Measurements from ENCODE around the gene KRTAP16-1. TPM values are rescaled to one million over a fixed set of nuclear protein-coding genes. Genes with fewer than 3 reads are reported as not detected.
A peak's percentile ranks its signal among the peaks of the same experiment; 100 is the strongest.

KRTAP16-1 gene
- total RNA-seq, 2 experiments from 2014 or later: 0.13 TPM; not detected in 1

DNA sequence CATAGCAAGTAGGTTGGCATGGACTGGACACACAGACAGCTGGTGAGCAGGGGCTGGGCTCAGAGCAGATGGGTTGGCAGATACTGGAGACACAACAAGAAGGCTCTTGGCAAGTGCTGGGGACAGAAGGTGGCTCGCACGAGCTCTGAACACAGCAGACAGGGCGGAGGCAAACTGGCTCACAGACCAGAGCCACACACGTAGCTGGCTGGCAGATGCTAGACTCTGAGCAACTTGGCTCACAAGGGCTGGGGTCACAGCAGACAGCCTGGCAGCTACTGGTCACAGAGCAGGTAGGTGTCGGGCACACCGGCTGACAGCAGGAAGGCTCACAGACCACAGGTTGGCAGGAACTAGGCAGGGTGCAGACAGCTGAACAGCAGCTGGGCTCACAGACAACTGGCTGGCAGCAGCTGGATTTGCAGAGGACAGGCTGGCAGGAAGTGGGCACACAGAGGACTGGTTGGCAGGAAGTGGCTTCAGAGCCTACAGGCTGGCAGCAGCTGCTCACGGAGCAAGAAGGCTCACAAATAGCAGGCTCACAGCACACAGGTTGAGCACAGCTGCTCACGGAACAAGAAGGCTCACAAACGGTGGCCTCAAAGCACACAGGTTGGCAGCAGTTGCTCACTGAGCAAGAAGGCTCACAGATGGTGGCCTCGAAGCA, 725 bp downstream of the KRTAP16-1 start:
- H3K4me1 Mint-ChIP-seq: peaks cover 44% of the 10 kb centered on the region
- H3K36me3 Mint-ChIP-seq (ENCODE audit: low read depth): no peaks in the 10 kb centered on the region
- ChIA-PET POLR2A (interaction anchor here (0.9 to 1.9 kb wide), 8 partner anchors 20 to 661 kb away, joined by 3 to 13 read pairs (median 5); partner anchors contain the start of gene SMARCE1), CTCF (interaction anchor here (1.0 to 2.5 kb wide), 6 partner anchors 14 to 505 kb away, joined by 3 to 21 read pairs (median 3); no protein-coding TSS in a partner anchor)
- peak overlapping the region; percentile 58 for H3K4me3 Mint-ChIP-seq
- peak overlapping the region; percentile 92 for H3K27ac Mint-ChIP-seq
- peaks cover 4% of the 10 kb centered on the region for H3K27me3 Mint-ChIP-seq
- peak; percentile 84 for DNase-seq
- no peaks in the 10 kb centered on the region for H3K9me3 Mint-ChIP-seq

- ChIA-PET CTCF (interaction anchor here (0.7 to 2.5 kb wide), 2 partner anchors 15 to 355 kb away, joined by 3 to 21 read pairs; no protein-coding TSS in a partner anchor), POLR2A (interaction anchor here (1.6 to 1.9 kb wide), 3 partner anchors 33 to 660 kb away, joined by 5 to 13 read pairs (median 5); partner anchors contain the start of gene SMARCE1)
- Mint-ChIP-seq H3K4me1 (peaks cover 44% of the 10 kb centered on the region), H3K9me3 (no peaks in the 10 kb centered on the region), H3K27me3 (peaks cover 4% of the 10 kb centered on the region), H3K4me3 (no peak overlapping the region), H3K27ac (peak overlapping the region; percentile 92), H3K36me3 (ENCODE audit: low read depth) (no peaks in the 10 kb centered on the region)
- DNase-seq: no peak
These were observed 1.5 kb downstream of the KRTAP16-1 start for GRCh38 chr17:41307647-41308046.

GRCh38 chr17:41304091-41304490, 5.0 kb downstream of the KRTAP16-1 start:
- Mint-ChIP-seq H3K4me1 (peaks cover 23% of the 10 kb centered on the region), H3K27ac (no peak overlapping the region), H3K9me3 (peaks cover 2% of the 10 kb centered on the region), H3K4me3 (no peak overlapping the region), H3K36me3 (ENCODE audit: low read depth) (no peaks in the 10 kb centered on the region), H3K27me3 (no peaks in the 10 kb centered on the region)
- POLR2A ChIA-PET: no interaction called here
- no peak for DNase-seq
- CTCF ChIA-PET: no interaction called here

DNA sequence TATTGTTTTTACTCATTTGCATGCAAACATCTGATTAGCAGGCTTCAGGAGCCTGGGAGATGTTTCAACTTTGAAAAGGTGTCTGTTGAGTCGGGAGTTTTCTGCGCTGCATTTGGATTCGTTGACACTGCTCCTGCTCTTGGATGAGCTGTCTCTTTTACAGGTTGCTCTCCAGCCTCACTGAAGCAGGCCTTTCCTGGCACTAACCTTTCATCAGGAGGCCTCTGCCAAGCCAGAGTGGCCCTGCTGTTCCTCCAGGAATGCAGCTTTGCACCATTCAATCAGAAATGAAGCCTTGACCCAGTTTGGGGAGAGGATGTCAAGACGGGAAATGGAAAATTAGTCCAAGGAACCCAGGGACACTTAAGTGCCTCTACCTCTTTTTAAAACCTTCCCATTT, 6.1 kb downstream of the KRTAP16-1 start:
- Mint-ChIP-seq H3K4me3 (no peak overlapping the region), H3K27me3 (no peaks in the 10 kb centered on the region), H3K27ac (no peak overlapping the region), H3K36me3 (ENCODE audit: low read depth) (no peaks in the 10 kb centered on the region), H3K9me3 (peaks cover 2% of the 10 kb centered on the region), H3K4me1 (peaks cover 12% of the 10 kb centered on the region)
- POLR2A ChIA-PET: no interaction called here
- CTCF ChIA-PET: interaction anchor here (0.9 to 2.1 kb wide), 2 partner anchors 9 to 19 kb away, joined by 3 to 7 read pairs; no protein-coding TSS in a partner anchor
- no peak for DNase-seq

GRCh38 chr17:41301916-41302901, 6.9 kb downstream of the KRTAP16-1 start, which contains the start of gene KRTAP29-1:
KRTAP29-1 (minus strand) TSS chr17:41302851; CDS start chr17:41302851, 0 bp downstream.
- H3K27me3 Mint-ChIP-seq: no peaks in the 10 kb centered on the region
- ChIA-PET CTCF (interaction anchor here (0.9 to 2.1 kb wide), 3 partner anchors 10 to 361 kb away, joined by 3 to 7 read pairs (median 4); no protein-coding TSS in a partner anchor), POLR2A (no interaction called here)
- H3K36me3 Mint-ChIP-seq (ENCODE audit: low read depth): no peaks in the 10 kb centered on the region
- H3K4me3 Mint-ChIP-seq: no peak within 1 kb of the TSS
- no peak for DNase-seq
- peaks cover 2% of the 10 kb centered on the region for H3K9me3 Mint-ChIP-seq
- peaks cover 4% of the 10 kb centered on the region for H3K4me1 Mint-ChIP-seq
- no peak within 1 kb of the TSS for H3K27ac Mint-ChIP-seq

DNA sequence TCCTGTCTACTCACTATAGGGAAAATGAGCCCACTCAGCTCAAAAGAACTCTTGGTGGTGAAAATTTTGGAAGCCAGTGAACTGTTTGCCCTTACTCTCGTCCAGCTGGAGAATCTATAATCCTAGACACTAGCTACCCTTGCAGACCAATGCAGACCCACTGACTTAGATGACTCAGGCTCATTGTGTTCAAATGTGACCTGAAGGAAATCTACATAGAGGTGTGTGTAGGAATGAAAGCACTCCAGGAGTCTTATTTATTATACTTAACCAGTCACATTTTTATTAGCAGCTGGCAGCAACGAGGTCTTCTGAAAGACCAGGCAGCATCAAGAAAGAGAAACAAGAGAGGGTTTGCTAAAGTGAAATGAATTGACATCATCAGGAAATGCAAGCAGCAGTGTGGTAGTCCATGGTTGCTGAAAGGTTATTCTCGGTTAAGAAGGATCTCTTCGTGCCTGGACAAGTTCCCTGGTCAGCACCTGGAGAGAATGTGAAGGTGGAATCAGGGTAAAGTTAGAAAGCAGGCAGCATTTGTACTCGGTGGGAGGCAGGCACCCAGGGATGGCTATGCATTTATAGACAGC, 7.8 kb downstream of the KRTAP16-1 start:
- H3K9me3 Mint-ChIP-seq: peaks cover 2% of the 10 kb centered on the region
- H3K27me3 Mint-ChIP-seq: no peaks in the 10 kb centered on the region
- H3K4me1 Mint-ChIP-seq: no peaks in the 10 kb centered on the region
- H3K36me3 Mint-ChIP-seq (ENCODE audit: low read depth): no peaks in the 10 kb centered on the region
- no peak for DNase-seq
- ChIA-PET POLR2A (no interaction called here), CTCF (interaction anchor here (0.6 to 2.1 kb wide), 3 partner anchors 21 to 362 kb away, joined by 3 to 7 read pairs (median 4); no protein-coding TSS in a partner anchor)
- H3K4me3 Mint-ChIP-seq: no peak overlapping the region
- no peak overlapping the region for H3K27ac Mint-ChIP-seq

- POLR2A ChIA-PET: no interaction called here
- H3K27me3 Mint-ChIP-seq: no peaks in the 10 kb centered on the region
- CTCF ChIA-PET: no interaction called here
- H3K27ac Mint-ChIP-seq: no peak overlapping the region
- H3K4me1 Mint-ChIP-seq: no peaks in the 10 kb centered on the region
- peaks cover 2% of the 10 kb centered on the region for H3K9me3 Mint-ChIP-seq
- no peak for DNase-seq
- H3K4me3 Mint-ChIP-seq: no peak overlapping the region
- no peaks in the 10 kb centered on the region for H3K36me3 Mint-ChIP-seq (ENCODE audit: low read depth)
These were observed 10.5 kb downstream of the KRTAP16-1 start for GRCh38 chr17:41298458-41299135.

GRCh38 chr17:41296846-41297245, 12.3 kb downstream of the KRTAP16-1 start:
- H3K36me3 Mint-ChIP-seq (ENCODE audit: low read depth): no peaks in the 10 kb centered on the region
- POLR2A ChIA-PET: no interaction called here
- CTCF ChIA-PET: no interaction called here
- H3K27me3 Mint-ChIP-seq: no peaks in the 10 kb centered on the region
- peaks cover under 1% of the 10 kb centered on the region for H3K9me3 Mint-ChIP-seq
- H3K4me1 Mint-ChIP-seq: no peaks in the 10 kb centered on the region
- no peak overlapping the region for H3K27ac Mint-ChIP-seq
- H3K4me3 Mint-ChIP-seq: no peak overlapping the region
- DNase-seq: no peak

DNA sequence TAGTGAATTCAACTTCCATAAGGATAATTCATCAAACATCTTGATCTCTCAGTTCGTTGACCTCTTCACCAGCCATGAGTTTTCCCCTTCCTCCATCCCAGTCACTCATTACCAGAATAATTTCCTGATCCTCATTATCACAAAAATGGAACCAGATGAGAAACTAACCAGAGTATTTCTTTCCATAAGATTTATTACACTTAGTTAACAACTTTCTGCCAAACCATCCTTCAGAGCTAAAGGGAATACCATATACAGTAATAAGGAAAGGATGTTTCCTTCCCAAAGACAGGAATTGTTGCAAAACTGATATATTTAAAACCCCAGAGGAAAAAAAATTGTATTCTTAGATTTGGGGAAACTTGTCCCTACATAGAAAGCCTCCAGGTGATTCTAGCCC, 15.1 kb downstream of the KRTAP16-1 start:
- ChIA-PET CTCF (no interaction called here), POLR2A (no interaction called here)
- peaks cover 2% of the 10 kb centered on the region for H3K27me3 Mint-ChIP-seq
- H3K27ac Mint-ChIP-seq: no peak overlapping the region
- no peaks in the 10 kb centered on the region for H3K9me3 Mint-ChIP-seq
- H3K36me3 Mint-ChIP-seq (ENCODE audit: low read depth): no peaks in the 10 kb centered on the region
- no peak overlapping the region for H3K4me3 Mint-ChIP-seq
- H3K4me1 Mint-ChIP-seq: no peaks in the 10 kb centered on the region
- DNase-seq: no peak

GRCh38 chr17:41287050-41287449, 22.1 kb downstream of the KRTAP16-1 start:
- no peaks in the 10 kb centered on the region for H3K4me1 Mint-ChIP-seq
- H3K27ac Mint-ChIP-seq: no peak overlapping the region
- DNase-seq: no peak
- POLR2A ChIA-PET: no interaction called here
- H3K27me3 Mint-ChIP-seq: peaks cover 4% of the 10 kb centered on the region
- no peaks in the 10 kb centered on the region for H3K36me3 Mint-ChIP-seq (ENCODE audit: low read depth)
- no peaks in the 10 kb centered on the region for H3K9me3 Mint-ChIP-seq
- CTCF ChIA-PET: no interaction called here
- no peak overlapping the region for H3K4me3 Mint-ChIP-seq

- H3K4me1 Mint-ChIP-seq: no peaks in the 10 kb centered on the region
- DNase-seq: no peak
- H3K27me3 Mint-ChIP-seq: peaks cover 2% of the 10 kb centered on the region
- peaks cover 1% of the 10 kb centered on the region for H3K9me3 Mint-ChIP-seq
- no peaks in the 10 kb centered on the region for H3K36me3 Mint-ChIP-seq (ENCODE audit: low read depth)
- ChIA-PET POLR2A (no interaction called here), CTCF (no interaction called here)
- H3K4me3 Mint-ChIP-seq: no peak overlapping the region
- no peak overlapping the region for H3K27ac Mint-ChIP-seq
These were observed 24.6 kb downstream of the KRTAP16-1 start for GRCh38 chr17:41284546-41284945.

- Mint-ChIP-seq H3K27ac (no peak overlapping the region), H3K27me3 (peaks cover 2% of the 10 kb centered on the region), H3K4me1 (no peaks in the 10 kb centered on the region), H3K9me3 (peaks cover 1% of the 10 kb centered on the region), H3K36me3 (ENCODE audit: low read depth) (no peaks in the 10 kb centered on the region), H3K4me3 (no peak overlapping the region)
- CTCF ChIA-PET: no interaction called here
- DNase-seq: no peak
- POLR2A ChIA-PET: no interaction called here
These were observed 25.1 kb downstream of the KRTAP16-1 start for GRCh38 chr17:41284043-41284442.
